ENCODE results near the gene IL1A. TPM values are rescaled to one million over a fixed set of nuclear protein-coding genes. Genes with fewer than 3 reads are reported as not detected.

IL1A gene
- total RNA-seq, 1 donor from 2014 or later, result 0.43 TPM

DNA sequence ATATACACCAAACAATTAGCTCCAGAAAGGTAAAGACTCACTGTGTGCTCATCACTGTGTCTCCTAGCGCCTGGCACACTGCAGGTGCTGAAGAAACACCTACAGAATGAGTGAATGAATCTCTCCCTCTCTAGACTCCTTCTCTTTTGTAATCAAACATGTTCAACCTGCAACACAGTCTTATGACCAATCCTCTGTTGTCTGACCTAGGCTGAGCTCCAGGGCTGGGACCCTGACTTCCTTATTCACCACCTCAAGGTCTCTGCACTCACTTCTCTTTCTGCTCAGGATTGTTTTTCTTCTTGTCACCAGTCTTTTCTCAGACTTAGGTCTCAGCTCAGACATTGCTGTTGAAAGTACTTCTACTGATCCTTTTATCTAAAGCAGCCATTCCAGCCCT lies 29.7 kb downstream of the IL1A start:
- no peak overlapping the region for H2AFZ ChIP-seq (ENCODE audit: low read depth, low read length)
- no peaks in the 10 kb centered on the region for H4K20me1 ChIP-seq (ENCODE audit: insufficient read depth, low read length)
- Mint-ChIP-seq H3K27me3 (ENCODE audit: low read depth, unreplicated experiment) (no peaks in the 10 kb centered on the region), H3K9me3 (ENCODE audit: unreplicated experiment) (no peaks in the 10 kb centered on the region), H3K4me3 (ENCODE audit: unreplicated experiment) (no peak overlapping the region), H3K36me3 (ENCODE audit: low read depth, unreplicated experiment) (no peaks in the 10 kb centered on the region), H3K27ac (ENCODE audit: unreplicated experiment) (no peak overlapping the region), H3K4me1 (ENCODE audit: low read depth, unreplicated experiment) (peaks cover 2% of the 10 kb centered on the region)
- H3K4me3 ChIP-seq (ENCODE audit: insufficient read depth, low read depth, low read length), result no peak overlapping the region
- H3K9ac ChIP-seq (ENCODE audit: low read length), result no peak overlapping the region
- no peak for FAIRE-seq
- no peak for TF ChIP-seq EZH2 (IDR thresholded peaks at IDR 0.05; ENCODE audit: insufficient read depth, low read length)
- TF ChIP-seq, protein P1, sequence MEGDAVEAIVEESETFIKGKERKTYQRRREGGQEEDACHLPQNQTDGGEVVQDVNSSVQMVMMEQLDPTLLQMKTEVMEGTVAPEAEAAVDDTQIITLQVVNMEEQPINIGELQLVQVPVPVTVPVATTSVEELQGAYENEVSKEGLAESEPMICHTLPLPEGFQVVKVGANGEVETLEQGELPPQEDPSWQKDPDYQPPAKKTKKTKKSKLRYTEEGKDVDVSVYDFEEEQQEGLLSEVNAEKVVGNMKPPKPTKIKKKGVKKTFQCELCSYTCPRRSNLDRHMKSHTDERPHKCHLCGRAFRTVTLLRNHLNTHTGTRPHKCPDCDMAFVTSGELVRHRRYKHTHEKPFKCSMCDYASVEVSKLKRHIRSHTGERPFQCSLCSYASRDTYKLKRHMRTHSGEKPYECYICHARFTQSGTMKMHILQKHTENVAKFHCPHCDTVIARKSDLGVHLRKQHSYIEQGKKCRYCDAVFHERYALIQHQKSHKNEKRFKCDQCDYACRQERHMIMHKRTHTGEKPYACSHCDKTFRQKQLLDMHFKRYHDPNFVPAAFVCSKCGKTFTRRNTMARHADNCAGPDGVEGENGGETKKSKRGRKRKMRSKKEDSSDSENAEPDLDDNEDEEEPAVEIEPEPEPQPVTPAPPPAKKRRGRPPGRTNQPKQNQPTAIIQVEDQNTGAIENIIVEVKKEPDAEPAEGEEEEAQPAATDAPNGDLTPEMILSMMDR (IDR thresholded peaks at IDR 0.05; ENCODE audit: insufficient read depth, low read depth, low read length), result no peak
- H3K36me3 ChIP-seq (ENCODE audit: insufficient read depth, low read length), result peaks cover 27% of the 10 kb centered on the region
- no peak overlapping the region for H3K27ac ChIP-seq (ENCODE audit: low read depth, low read length)
- H3K4me1 ChIP-seq (ENCODE audit: insufficient read depth, low read length), result peaks cover 7% of the 10 kb centered on the region
- H3K9me3 ChIP-seq (ENCODE audit: insufficient read depth, low read depth, low read length), result no peaks in the 10 kb centered on the region
- peaks cover 55% of the 10 kb centered on the region for H3K79me2 ChIP-seq (ENCODE audit: insufficient read depth, low read length)
- DNase-seq (ENCODE audit: low read depth), result no peak
- no peaks in the 10 kb centered on the region for H3K27me3 ChIP-seq (ENCODE audit: insufficient read depth, low read length)
- no peak overlapping the region for H3K4me2 ChIP-seq (ENCODE audit: low read length)

DNA sequence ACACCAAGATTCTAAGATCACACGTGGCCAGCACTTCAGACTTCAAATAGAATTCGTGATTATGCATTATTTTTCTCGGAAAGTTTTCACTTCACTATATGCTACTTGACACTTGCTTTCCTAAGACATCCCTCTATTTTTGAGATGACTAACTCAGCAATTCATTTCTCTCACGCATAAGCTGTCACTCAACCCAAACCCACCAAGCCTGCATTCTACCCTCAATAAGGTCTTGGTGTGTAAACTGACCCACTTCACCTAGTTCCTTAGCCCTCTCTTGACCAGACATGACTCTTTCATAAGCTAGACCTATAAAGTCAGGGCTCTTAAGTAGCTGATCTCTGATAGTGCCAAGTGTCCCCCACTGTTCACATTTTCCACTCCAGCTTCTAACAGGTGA lies 31.6 kb downstream of the IL1A start:
- Histone ChIP-seq H3K9ac (ENCODE audit: low read length) (no peak overlapping the region), H2AFZ (ENCODE audit: low read depth, low read length) (no peak overlapping the region), H4K20me1 (ENCODE audit: insufficient read depth, low read length) (no peaks in the 10 kb centered on the region), H3K4me2 (ENCODE audit: low read length) (no peak overlapping the region), H3K27me3 (ENCODE audit: insufficient read depth, low read length) (no peaks in the 10 kb centered on the region), H3K4me3 (ENCODE audit: insufficient read depth, low read depth, low read length) (no peak overlapping the region), H3K79me2 (ENCODE audit: insufficient read depth, low read length) (peaks cover 63% of the 10 kb centered on the region), H3K4me1 (ENCODE audit: insufficient read depth, low read length) (peaks cover 7% of the 10 kb centered on the region), H3K9me3 (ENCODE audit: insufficient read depth, low read depth, low read length) (no peaks in the 10 kb centered on the region), H3K27ac (ENCODE audit: low read depth, low read length) (no peak overlapping the region), H3K36me3 (ENCODE audit: insufficient read depth, low read length) (peaks cover 27% of the 10 kb centered on the region)
- TF ChIP-seq EZH2 (IDR thresholded peaks at IDR 0.05; ENCODE audit: insufficient read depth, low read length), result no peak
- TF ChIP-seq, protein P1 (IDR thresholded peaks at IDR 0.05; ENCODE audit: insufficient read depth, low read depth, low read length), result no peak
- DNase-seq (ENCODE audit: low read depth), result no peak
- Mint-ChIP-seq H3K36me3 (ENCODE audit: low read depth, unreplicated experiment) (no peaks in the 10 kb centered on the region), H3K27ac (ENCODE audit: unreplicated experiment) (no peak overlapping the region), H3K27me3 (ENCODE audit: low read depth, unreplicated experiment) (no peaks in the 10 kb centered on the region), H3K4me1 (ENCODE audit: low read depth, unreplicated experiment) (peaks cover 2% of the 10 kb centered on the region), H3K4me3 (ENCODE audit: unreplicated experiment) (no peak overlapping the region), H3K9me3 (ENCODE audit: unreplicated experiment) (no peaks in the 10 kb centered on the region)
- no peak for FAIRE-seq

DNA sequence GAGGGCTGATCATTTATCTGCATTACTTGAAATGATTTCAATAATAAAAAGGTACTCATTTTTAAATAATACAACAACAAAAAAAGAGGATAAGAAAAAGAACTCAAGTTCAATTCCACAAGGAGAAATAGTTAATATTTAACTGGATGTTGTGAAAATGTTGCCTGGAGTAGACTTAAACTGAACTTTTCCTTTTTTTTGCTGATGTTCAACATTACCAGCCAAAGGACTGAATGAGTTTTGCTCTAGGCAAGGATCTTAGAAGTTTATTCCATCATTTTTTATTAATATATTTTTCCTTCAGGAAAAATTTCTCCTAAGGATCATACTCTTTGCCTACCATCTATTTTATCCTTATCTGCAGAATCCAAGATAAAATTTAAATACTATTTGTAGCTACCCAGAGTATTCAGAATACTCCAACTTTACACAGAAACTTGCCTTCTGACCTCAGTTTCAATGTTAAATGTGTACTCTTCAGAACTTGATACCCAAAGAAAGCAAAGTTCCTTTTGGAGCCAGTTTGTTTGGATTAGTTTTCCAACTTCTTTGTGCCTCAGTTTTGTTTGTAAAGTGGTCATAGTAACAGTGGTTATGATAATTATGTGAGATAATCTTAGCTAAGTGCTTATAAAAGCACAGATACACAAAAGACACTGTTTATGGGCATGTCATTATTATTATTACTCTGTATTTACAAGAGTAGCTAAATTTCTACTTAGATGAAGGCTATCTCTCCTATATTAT lies 32.7 kb downstream of the IL1A start:
- H3K9ac ChIP-seq (ENCODE audit: low read length), result no peak overlapping the region
- no peaks in the 10 kb centered on the region for H4K20me1 ChIP-seq (ENCODE audit: insufficient read depth, low read length)
- no peak overlapping the region for H2AFZ ChIP-seq (ENCODE audit: low read depth, low read length)
- H3K9me3 ChIP-seq (ENCODE audit: insufficient read depth, low read depth, low read length), result no peaks in the 10 kb centered on the region
- H3K36me3 ChIP-seq (ENCODE audit: insufficient read depth, low read length), result peaks cover 22% of the 10 kb centered on the region
- no peaks in the 10 kb centered on the region for H3K27me3 ChIP-seq (ENCODE audit: insufficient read depth, low read length)
- DNase-seq (ENCODE audit: low read depth) (no peak), FAIRE-seq (no peak)
- Mint-ChIP-seq H3K27me3 (ENCODE audit: low read depth, unreplicated experiment) (no peaks in the 10 kb centered on the region), H3K27ac (ENCODE audit: unreplicated experiment) (no peak overlapping the region), H3K36me3 (ENCODE audit: low read depth, unreplicated experiment) (no peaks in the 10 kb centered on the region), H3K4me1 (ENCODE audit: low read depth, unreplicated experiment) (peaks cover 2% of the 10 kb centered on the region), H3K9me3 (ENCODE audit: unreplicated experiment) (no peaks in the 10 kb centered on the region), H3K4me3 (ENCODE audit: unreplicated experiment) (no peak overlapping the region)
- no peak overlapping the region for H3K27ac ChIP-seq (ENCODE audit: low read depth, low read length)
- TF ChIP-seq, protein P1 (IDR thresholded peaks at IDR 0.05; ENCODE audit: insufficient read depth, low read depth, low read length), result no peak
- no peak for TF ChIP-seq EZH2 (IDR thresholded peaks at IDR 0.05; ENCODE audit: insufficient read depth, low read length)
- H3K79me2 ChIP-seq (ENCODE audit: insufficient read depth, low read length), result peaks cover 67% of the 10 kb centered on the region
- H3K4me2 ChIP-seq (ENCODE audit: low read length), result no peak overlapping the region
- H3K4me1 ChIP-seq (ENCODE audit: insufficient read depth, low read length), result peaks cover 7% of the 10 kb centered on the region
- no peak overlapping the region for H3K4me3 ChIP-seq (ENCODE audit: insufficient read depth, low read depth, low read length)

All from astrocyte (in vitro differentiated cells and primary cell).